ENCODE measurements around the gene CSTF1.

CSTF1 gene

GRCh38 chr20:56392132-56392880, at the start of gene CSTF1, which contains the start of gene AURKA:
Gene CSTF1, plus strand, starts transcription at chr20:56392645. Its CDS starts 2,908 bp downstream, at chr20:56395553.
Gene AURKA, minus strand, starts transcription at chr20:56392215. Its CDS starts 4,018 bp downstream, at chr20:56388197.
- peak; percentile 99 for DNase-seq

- no peak for DNase-seq
These were observed 49.7 kb upstream of the CSTF1 start for GRCh38 chr20:56342783-56343182.

- peak; percentile 31 for DNase-seq
These were observed 48.5 kb upstream of the CSTF1 start for GRCh38 chr20:56343861-56344381.

GRCh38 chr20:56345911-56346310, 46.5 kb upstream of the CSTF1 start:
- DNase-seq: no peak

GRCh38 chr20:56347628-56348304, 44.7 kb upstream of the CSTF1 start:
- DNase-seq: no peak

- DNase-seq: no peak
These were observed 44.1 kb upstream of the CSTF1 start for GRCh38 chr20:56348305-56348693.

GRCh38 chr20:56348746-56349145, 43.7 kb upstream of the CSTF1 start:
- no peak for DNase-seq

- peak; percentile 62 for DNase-seq
These were observed 41.6 kb upstream of the CSTF1 start for GRCh38 chr20:56350842-56351241.

GRCh38 chr20:56352345-56353055, 39.9 kb upstream of the CSTF1 start:
- peak; percentile 23 for DNase-seq

- DNase-seq: no peak
These were observed 39.1 kb upstream of the CSTF1 start for GRCh38 chr20:56353356-56353755.

- DNase-seq: no peak
These were observed 34.4 kb upstream of the CSTF1 start for GRCh38 chr20:56358070-56358469.

- DNase-seq: peak; percentile 91
These were observed 33.7 kb upstream of the CSTF1 start, which contains the start of gene FAM210B for GRCh38 chr20:56358600-56359211. Gene FAM210B, plus strand, starts transcription at chr20:56358974. Its CDS starts 32 bp downstream, at chr20:56359006.

GRCh38 chr20:56359212-56360132, 33.0 kb upstream of the CSTF1 start:
- DNase-seq: peak; percentile 64

GRCh38 chr20:56360133-56360907, 32.1 kb upstream of the CSTF1 start:
- no peak for DNase-seq

- no peak for DNase-seq
These were observed 31.6 kb upstream of the CSTF1 start for GRCh38 chr20:56360908-56361205.

GRCh38 chr20:56361900-56362299, 30.5 kb upstream of the CSTF1 start:
- DNase-seq: no peak

GRCh38 chr20:56362833-56363413, 29.5 kb upstream of the CSTF1 start:
- DNase-seq: no peak

GRCh38 chr20:56363491-56363890, 29.0 kb upstream of the CSTF1 start:
- DNase-seq: no peak

- no peak for DNase-seq
These were observed 23.9 kb upstream of the CSTF1 start for GRCh38 chr20:56368351-56369134.

- DNase-seq: no peak
These were observed 23.3 kb upstream of the CSTF1 start for GRCh38 chr20:56369179-56369578.
